Immature natural killer cell (primary cell): Measurements from ENCODE around the gene TMPRSS13. TPM values are rescaled to one million over a fixed set of nuclear protein-coding genes. Genes with fewer than 3 reads are reported as not detected.
"Not testable (repeated sequence)": the region's sequence is repeated elsewhere in the genome, so short reads cannot be mapped to it uniquely, and the experiment has no call there.

Experiments used
- DNase-seq, 3 donors: peaks; one replicate each; pipeline ENCODE4 v3.0.0; 2022; ENCODE audit warnings: mixed read lengths in 1 of 3
- H3K27ac Mint-ChIP-seq, 6 donors: one replicate each; pipeline ENCODE4 v1.8.0; 2020; ENCODE audit warnings: mixed read lengths in 6 of 6, mild to moderate bottlenecking in 5 of 6, inconsistent platforms in 4 of 6, moderate library complexity in 3 of 6
- H3K27me3 Mint-ChIP-seq, 3 donors: one replicate each; pipeline ENCODE4 v1.8.0; 2020 to 2021; ENCODE audit warnings: low read depth in 3 of 3, mild to moderate bottlenecking in 3 of 3, mixed read lengths in 3 of 3, moderate library complexity in 3 of 3, inconsistent platforms in 1 of 3
- H3K36me3 Mint-ChIP-seq, 3 donors: one replicate each; pipeline ENCODE4 v1.8.0; 2020; ENCODE audit warnings: mixed read lengths in 3 of 3, inconsistent platforms in 2 of 3, mild to moderate bottlenecking in 2 of 3
- H3K4me1 Mint-ChIP-seq, 2 donors: one replicate each; pipeline ENCODE4 v1.8.0; 2020; ENCODE audit warnings: inconsistent platforms in 2 of 2, mild to moderate bottlenecking in 2 of 2, mixed read lengths in 2 of 2, moderate library complexity in 1 of 2
- H3K4me3 Mint-ChIP-seq, 5 donors: one replicate each; pipeline ENCODE4 v1.8.0; 2020; ENCODE audit warnings: mild to moderate bottlenecking in 5 of 5, mixed read lengths in 5 of 5, inconsistent platforms in 3 of 5, moderate library complexity in 3 of 5
- H3K9me3 Mint-ChIP-seq, 6 donors: one replicate each; pipeline ENCODE4 v1.8.0; 2020; ENCODE audit warnings: mild to moderate bottlenecking in 6 of 6, mixed read lengths in 6 of 6, inconsistent platforms in 4 of 6, moderate library complexity in 3 of 6
- polyA plus RNA-seq, 3 donors: library from polyadenylated mRNA; unstranded; fragments of 300-500 nt; fragmentation: Illumina TruSeq; gene quantifications; one replicate each; pipeline ENCODE4 v1.2.3, GENCODE V29; 2021

Gene TMPRSS13
- polyA plus RNA-seq, 3 donors from 2014 or later = 0.20 to 0.31 TPM; not detected in 1

- H3K9me3 Mint-ChIP-seq = no peaks in the 10 kb centered on the region
- H3K4me3 Mint-ChIP-seq = no peak overlapping the region
Observed at GRCh38 chr11:117966908-117967307, 37.7 kb upstream of the TMPRSS13 start.

GRCh38 chr11:117962826-117963225 lies 33.6 kb upstream of the TMPRSS13 start:
- Mint-ChIP-seq H3K27me3 (peaks cover 0 to 2% (median 0%) of the 10 kb centered on the region in 3 donors), H3K4me1 (peaks cover 18 to 41% of the 10 kb centered on the region in 2 donors), H3K9me3 (peaks cover 0 to 22% (median 13%) of the 10 kb centered on the region in 6 donors), H3K4me3 (no peak overlapping the region), H3K27ac (no peak overlapping the region), H3K36me3 (peaks cover 20 to 24% (median 22%) of the 10 kb centered on the region in 3 donors)
- no peak for DNase-seq

More at GRCh38 chr11:117966908-117967307, 37.7 kb upstream of the TMPRSS13 start:
- peaks cover 36 to 44% of the 10 kb centered on the region in 2 donors for H3K4me1 Mint-ChIP-seq
- H3K27ac Mint-ChIP-seq = peak overlapping the region in 3 of 6 donors; percentile 18 to 71 (median 18)
- no peak for DNase-seq
- no peaks in the 10 kb centered on the region for H3K36me3 Mint-ChIP-seq
- H3K27me3 Mint-ChIP-seq = peaks cover 0 to 5% (median 3%) of the 10 kb centered on the region in 3 donors

- no peak for DNase-seq
- peaks cover 6 to 22% (median 17%) of the 10 kb centered on the region in 6 donors for H3K9me3 Mint-ChIP-seq
- H3K4me3 Mint-ChIP-seq = no peak overlapping the region
- H3K36me3 Mint-ChIP-seq = peaks cover 26 to 32% (median 28%) of the 10 kb centered on the region in 3 donors
- peaks cover 18 to 41% of the 10 kb centered on the region in 2 donors for H3K4me1 Mint-ChIP-seq
- peaks cover 0 to 2% (median 0%) of the 10 kb centered on the region in 3 donors for H3K27me3 Mint-ChIP-seq
- no peak overlapping the region for H3K27ac Mint-ChIP-seq
Observed at GRCh38 chr11:117961896-117962295, 32.7 kb upstream of the TMPRSS13 start.

- Mint-ChIP-seq H3K4me1 (peaks cover 22 to 50% of the 10 kb centered on the region in 2 donors), H3K36me3 (peaks cover 26 to 35% (median 28%) of the 10 kb centered on the region in 3 donors), H3K4me3 (no peak overlapping the region), H3K9me3 (peaks cover 6 to 22% (median 17%) of the 10 kb centered on the region in 6 donors), H3K27ac (peak overlapping the region in 2 of 6 donors; percentile 54 to 78), H3K27me3 (peaks cover 0 to 2% (median 0%) of the 10 kb centered on the region in 3 donors)
- no peak for DNase-seq
Observed at GRCh38 chr11:117960406-117960805, 31.2 kb upstream of the TMPRSS13 start.

GRCh38 chr11:117959438-117960149 lies 30.4 kb upstream of the TMPRSS13 start:
- H3K4me3 Mint-ChIP-seq = peak overlapping the region in 1 of 5 donors; percentile 60
- H3K27me3 Mint-ChIP-seq = peaks cover 0 to 2% (median 0%) of the 10 kb centered on the region in 3 donors
- H3K27ac Mint-ChIP-seq = peak overlapping the region in 3 of 6 donors; percentile 21 to 54 (median 43)
- H3K4me1 Mint-ChIP-seq = peaks cover 25 to 58% of the 10 kb centered on the region in 2 donors
- no peak for DNase-seq
- H3K36me3 Mint-ChIP-seq = peaks cover 26 to 35% (median 28%) of the 10 kb centered on the region in 3 donors
- peaks cover 6 to 22% (median 17%) of the 10 kb centered on the region in 6 donors for H3K9me3 Mint-ChIP-seq

GRCh38 chr11:117958949-117959348 lies 29.7 kb upstream of the TMPRSS13 start:
- DNase-seq = no peak
- H3K27ac Mint-ChIP-seq = no peak overlapping the region
- peaks cover 6 to 22% (median 17%) of the 10 kb centered on the region in 6 donors for H3K9me3 Mint-ChIP-seq
- H3K27me3 Mint-ChIP-seq = peaks cover 0 to 2% (median 0%) of the 10 kb centered on the region in 3 donors
- peaks cover 26 to 35% (median 28%) of the 10 kb centered on the region in 3 donors for H3K36me3 Mint-ChIP-seq
- peaks cover 31 to 65% of the 10 kb centered on the region in 2 donors for H3K4me1 Mint-ChIP-seq
- peak overlapping the region in 1 of 5 donors; percentile 48 for H3K4me3 Mint-ChIP-seq

GRCh38 chr11:117953024-117953671 lies 23.9 kb upstream of the TMPRSS13 start:
- H3K4me1 Mint-ChIP-seq = peaks cover 65 to 87% of the 10 kb centered on the region in 2 donors

GRCh38 chr11:117950993-117951961 lies 22.1 kb upstream of the TMPRSS13 start:
- no peaks in the 10 kb centered on the region for H3K36me3 Mint-ChIP-seq
- DNase-seq = peak; percentile 43 to 56 (median 50)
- no peaks in the 10 kb centered on the region for H3K9me3 Mint-ChIP-seq
- peaks cover 78 to 94% of the 10 kb centered on the region in 2 donors for H3K4me1 Mint-ChIP-seq
- H3K27me3 Mint-ChIP-seq = peaks cover 3 to 5% (median 3%) of the 10 kb centered on the region in 3 donors
- H3K27ac Mint-ChIP-seq = peak overlapping the region; percentile 86 to 99 (median 95)
- H3K4me3 Mint-ChIP-seq = peak overlapping the region; percentile 84 to 90 (median 89)

More at GRCh38 chr11:117953024-117953671, 23.9 kb upstream of the TMPRSS13 start:
- peaks cover 6 to 15% (median 8%) of the 10 kb centered on the region in 3 donors for H3K36me3 Mint-ChIP-seq
- DNase-seq = peak; percentile 52 to 60 (median 53)
- peak overlapping the region; percentile 69 to 90 (median 84) for H3K4me3 Mint-ChIP-seq
- peak overlapping the region; percentile 86 to 99 (median 95) for H3K27ac Mint-ChIP-seq
- peaks cover 2 to 7% (median 4%) of the 10 kb centered on the region in 6 donors for H3K9me3 Mint-ChIP-seq
- H3K27me3 Mint-ChIP-seq = peaks cover 0 to 2% (median 2%) of the 10 kb centered on the region in 3 donors

GRCh38 chr11:117950301-117950700 lies 21.1 kb upstream of the TMPRSS13 start:
- peak overlapping the region; percentile 84 to 90 (median 89) for H3K4me3 Mint-ChIP-seq
- DNase-seq = peak; percentile 78 to 83 (median 82)
- H3K4me1 Mint-ChIP-seq = peaks cover 74 to 84% of the 10 kb centered on the region in 2 donors
- peak overlapping the region; percentile 86 to 99 (median 95) for H3K27ac Mint-ChIP-seq
- H3K27me3 Mint-ChIP-seq = peaks cover 3 to 5% (median 4%) of the 10 kb centered on the region in 3 donors
- H3K36me3 Mint-ChIP-seq = no peaks in the 10 kb centered on the region
- no peaks in the 10 kb centered on the region for H3K9me3 Mint-ChIP-seq

GRCh38 chr11:117949062-117949461 lies 19.9 kb upstream of the TMPRSS13 start:
- Mint-ChIP-seq H3K9me3 (no peaks in the 10 kb centered on the region), H3K27me3 (peaks cover 3 to 5% (median 4%) of the 10 kb centered on the region in 3 donors), H3K4me3 (peak overlapping the region in 4 of 5 donors; percentile 69 to 89 (median 86)), H3K4me1 (peaks cover 66 to 71% of the 10 kb centered on the region in 2 donors), H3K27ac (peak overlapping the region; percentile 86 to 99 (median 95)), H3K36me3 (no peaks in the 10 kb centered on the region)
- DNase-seq = no peak

- H3K9me3 Mint-ChIP-seq, DNase-seq, H3K27me3 Mint-ChIP-seq, H3K36me3 Mint-ChIP-seq: not testable (repeated sequence)
- Mint-ChIP-seq H3K4me1 (peaks cover 60 to 66% of the 10 kb centered on the region in 2 donors), H3K4me3 (peak overlapping the region in 1 of 5 donors; percentile 9), H3K27ac (peak overlapping the region in 1 of 6 donors; percentile 34)
Observed at GRCh38 chr11:117948466-117948865, 19.3 kb upstream of the TMPRSS13 start.

GRCh38 chr11:117947751-117948150 lies 18.5 kb upstream of the TMPRSS13 start:
- not testable (repeated sequence) for H3K4me3 Mint-ChIP-seq
- H3K4me1 Mint-ChIP-seq = peaks cover 53 to 58% of the 10 kb centered on the region in 2 donors
- H3K27ac Mint-ChIP-seq = peak overlapping the region in 2 of 6 donors; percentile 10 to 72

More at GRCh38 chr11:117947751-117948150, 18.5 kb upstream of the TMPRSS13 start:
- H3K9me3 Mint-ChIP-seq, H3K36me3 Mint-ChIP-seq, DNase-seq, H3K27me3 Mint-ChIP-seq: not testable (repeated sequence)
